Keratinocyte (primary cell): ENCODE measurements around the gene AP5Z1. TPM values are rescaled to one million over a fixed set of nuclear protein-coding genes. Genes with fewer than 3 reads are reported as not detected.

Source experiments
- DNase-seq: peaks from one replicate; pipeline ENCODE4 v3.0.0-alpha.2; 2011; ENCODE audit warnings: low read depth, missing footprints, low spot score
- FAIRE-seq: peaks from 2 replicates; lab custom pipeline; 2011; peaks lifted over from hg19 to GRCh38; lab: Jason Lieb, UNC
- H2AFZ ChIP-seq: 2 replicates; pipeline ENCODE4 v1.6.0; 2012; ENCODE audit warnings: low read length, control low read depth, inconsistent platforms; ENCODE audit not compliant: control insufficient read depth
- H3K27ac ChIP-seq: 2 replicates; pipeline ENCODE4 v1.5.1; 2011; ENCODE audit warnings: low read length; ENCODE audit not compliant: control insufficient read depth, insufficient read depth
- H3K27me3 ChIP-seq: 3 replicates; pipeline ENCODE4 v1.6.0; 2011; ENCODE audit warnings: low read length; ENCODE audit not compliant: control insufficient read depth, insufficient read depth; ENCODE audit errors: extremely low read depth
- H3K36me3 ChIP-seq, 2 experiments: 2 replicates in 1 of 2; 3 replicates in 1 of 2; pipeline ENCODE4 v1.5.1; 2011; ENCODE audit warnings: low read length in 2 of 2, mild to moderate bottlenecking in 1 of 2; ENCODE audit not compliant: control insufficient read depth in 2 of 2, insufficient read depth in 2 of 2; ENCODE audit errors: extremely low read depth in 1 of 2
- H3K4me1 ChIP-seq: 3 replicates; pipeline ENCODE4 v1.5.1; 2011; ENCODE audit warnings: low read length; ENCODE audit not compliant: control insufficient read depth, insufficient read depth; ENCODE audit errors: extremely low read depth
- H3K4me2 ChIP-seq: 3 replicates; pipeline ENCODE4 v1.6.0; 2011; ENCODE audit warnings: low read depth, low read length; ENCODE audit not compliant: control insufficient read depth, insufficient read depth; ENCODE audit errors: extremely low read depth
- H3K4me3 ChIP-seq, 3 experiments: fragments of 200-600 bp in 1 of 3; sonication (generic) in 1 of 3; 2 replicates in 2 of 3; 3 replicates in 1 of 3; pipeline ENCODE4 v1.5.1; 2011 to 2016; ENCODE audit warnings: low read length in 3 of 3, mild to moderate bottlenecking in 3 of 3, control low read depth in 2 of 3, inconsistent platforms in 1 of 3, low read depth in 1 of 3, mixed read lengths in 1 of 3, mixed run types in 1 of 3, moderate library complexity in 1 of 3; ENCODE audit not compliant: control insufficient read depth in 2 of 3, insufficient read depth in 2 of 3; ENCODE audit errors: extremely low read depth in 1 of 3
- H3K79me2 ChIP-seq: 2 replicates; pipeline ENCODE4 v1.6.0; 2012; ENCODE audit warnings: low read length; ENCODE audit not compliant: control insufficient read depth, insufficient read depth
- H3K9ac ChIP-seq: 3 replicates; pipeline ENCODE4 v1.6.0; 2011; ENCODE audit warnings: low read length; ENCODE audit not compliant: control insufficient read depth, insufficient read depth; ENCODE audit errors: extremely low read depth
- H3K9me1 ChIP-seq: 3 replicates; pipeline ENCODE4 v1.6.0; 2011; ENCODE audit warnings: low read length; ENCODE audit not compliant: control insufficient read depth, insufficient read depth; ENCODE audit errors: extremely low read depth
- H3K9me3 ChIP-seq: 2 replicates; pipeline ENCODE4 v1.5.1; 2012; ENCODE audit warnings: low read depth, low read length; ENCODE audit not compliant: control insufficient read depth
- H4K20me1 ChIP-seq: 3 replicates; pipeline ENCODE4 v1.6.0; 2011; ENCODE audit warnings: low read length; ENCODE audit not compliant: control insufficient read depth, insufficient read depth; ENCODE audit errors: extremely low read depth
- CTCF ChIP-seq, 3 experiments: IDR thresholded peaks in 1 of 3; conservative IDR thresholded peaks in 1 of 3; optimal IDR thresholded peaks in 1 of 3; 2 replicates in 2 of 3; 3 replicates in 1 of 3; pipeline versions ENCODE3 to v1.5.1; 2011; ENCODE audit warnings: low read length in 3 of 3, mild to moderate bottlenecking in 3 of 3, moderate library complexity in 2 of 3, control low read depth in 1 of 3, inconsistent platforms in 1 of 3; ENCODE audit not compliant: insufficient read depth in 2 of 3; ENCODE audit errors: extremely low read depth in 1 of 3
- EZH2 ChIP-seq: IDR thresholded peaks from one replicate; pipeline ENCODE4 v1.6.1; 2012; ENCODE audit warnings: inconsistent platforms, mild to moderate bottlenecking, low read length, moderate library complexity
- dilution Hi-C: fragments of 300-500 bp; cut with MboI; formaldehyde crosslinking; loops from one replicate; pipeline ENCODE4 v1.7.0; 2020; ENCODE audit warnings: low sequenced_read_pairs; ENCODE audit not compliant: extremely low pct_ligation_motif_present
- polyA plus RNA-seq, 5 experiments: library from polyadenylated mRNA; depleted of rRNA in 3 of 5; stranded (reverse) in 3 of 5; stranded (forward) in 1 of 5; unstranded in 1 of 5; fragments of >200 nt; gene quantifications; 1 replicate in 1 of 5; 2 replicates in 3 of 5; 3 replicates in 1 of 5; pipeline versions ENCODE4 v1.2.1 to v1.2.3, GENCODE V29; 2011 to 2012; ENCODE audit warnings: missing spikeins in 2 of 5, low read depth in 1 of 5, low replicate concordance in 1 of 5

Gene AP5Z1
- polyA plus RNA-seq, 1 donor (not counting 4 experiments of a cell fraction or from before 2014, with no cell fraction given): 12.6 TPM

GRCh38 chr7:4805984-4806300 lies 30.5 kb downstream of the AP5Z1 start:
- Histone ChIP-seq H3K79me2 (no peaks in the 10 kb centered on the region), H2AFZ (no peak overlapping the region), H3K4me3 (no peak overlapping the region), H3K9me3 (no peaks in the 10 kb centered on the region), H3K27ac (no peak overlapping the region), H3K4me1 (no peaks in the 10 kb centered on the region), H3K4me2 (no peak overlapping the region), H4K20me1 (no peaks in the 10 kb centered on the region), H3K9ac (no peak overlapping the region), H3K9me1 (no peaks in the 10 kb centered on the region), H3K36me3 (no peaks in the 10 kb centered on the region), H3K27me3 (peaks cover 30% of the 10 kb centered on the region)
- no peak for FAIRE-seq
- no peak for DNase-seq
- no peak for TF ChIP-seq EZH2
- TF ChIP-seq CTCF (optimal IDR thresholded peaks at IDR 0.05 in 1 of 3, IDR thresholded peaks at IDR 0.05 in 1 of 3, conservative IDR thresholded peaks at IDR 0.05 in 1 of 3; ENCODE audit: extremely low read depth in 1 of 3, insufficient read depth in 2 of 3, low read length in 3 of 3): no peak
- dilution Hi-C loops: no loop called here

GRCh38 chr7:4806983-4807597 lies 31.7 kb downstream of the AP5Z1 start:
- Histone ChIP-seq H3K36me3 (no peaks in the 10 kb centered on the region), H3K79me2 (no peaks in the 10 kb centered on the region), H3K4me3 (no peak overlapping the region), H3K9me3 (no peaks in the 10 kb centered on the region), H4K20me1 (no peaks in the 10 kb centered on the region), H3K4me2 (no peak overlapping the region), H3K4me1 (no peaks in the 10 kb centered on the region), H3K9me1 (no peaks in the 10 kb centered on the region), H3K27ac (no peak overlapping the region), H3K27me3 (peaks cover 30% of the 10 kb centered on the region), H2AFZ (no peak overlapping the region), H3K9ac (no peak overlapping the region)
- dilution Hi-C loops: no loop called here
- TF ChIP-seq EZH2 (no peak), CTCF (optimal IDR thresholded peaks at IDR 0.05 in 1 of 3, IDR thresholded peaks at IDR 0.05 in 1 of 3, conservative IDR thresholded peaks at IDR 0.05 in 1 of 3; ENCODE audit: extremely low read depth in 1 of 3, insufficient read depth in 2 of 3, low read length in 3 of 3) (no peak)
- DNase-seq: no peak
- FAIRE-seq: no peak
